ENCODE data around the gene KCNT1.

GRCh38 chr9:135671591-135672041 is 30.4 kb upstream of the KCNT1 start:
- TF ChIP-seq CTCF (IDR thresholded peaks at IDR 0.05): no peak
- no peak for TF ChIP-seq POLR2A (IDR thresholded peaks at IDR 0.05)

All from esophagus squamous epithelium (tissue), 4 donors.